Liver (tissue), 9 donors: ENCODE data around the gene SLC17A9. TPM values are rescaled to one million over a fixed set of nuclear protein-coding genes. Genes with fewer than 3 reads are reported as not detected.

Source experiments
- DNase-seq: peaks from one replicate; pipeline ENCODE4 v3.0.0-alpha.2; 2017; ENCODE audit warnings: low spot score
- H3K27ac ChIP-seq, 2 donors: one replicate each; pipeline ENCODE4 v1.7.0; 2013; ENCODE audit warnings: inconsistent platforms in 2 of 2, low read length in 2 of 2, control low read depth in 1 of 2, low read depth in 1 of 2, mild to moderate bottlenecking in 1 of 2
- H3K27me3 ChIP-seq, 4 donors: one replicate each; pipeline versions ENCODE4 v1.6.1 to v1.7.0; 2013; ENCODE audit warnings: low read length in 3 of 4, inconsistent platforms in 1 of 4, mild to moderate bottlenecking in 1 of 4, moderate library complexity in 1 of 4; ENCODE audit not compliant: control insufficient read depth in 4 of 4, insufficient read depth in 4 of 4
- H3K36me3 ChIP-seq, 4 donors: one replicate each; pipeline versions ENCODE4 v1.6.1 to v1.7.0; 2013; ENCODE audit warnings: low read length in 3 of 4, mild to moderate bottlenecking in 3 of 4, low read depth in 1 of 4, moderate library complexity in 1 of 4; ENCODE audit not compliant: control insufficient read depth in 4 of 4, insufficient read depth in 3 of 4
- H3K4me1 ChIP-seq, 4 donors: one replicate each; pipeline versions ENCODE4 v1.6.1 to v1.7.0; 2013; ENCODE audit warnings: low read length in 3 of 4, mild to moderate bottlenecking in 3 of 4, moderate library complexity in 1 of 4; ENCODE audit not compliant: control insufficient read depth in 4 of 4, insufficient read depth in 4 of 4
- H3K4me3 ChIP-seq, 3 donors: one replicate each; pipeline versions ENCODE4 v1.6.1 to v1.7.0; 2013; ENCODE audit warnings: low read length in 3 of 3, control low read depth in 1 of 3, low read depth in 1 of 3, mild to moderate bottlenecking in 1 of 3
- H3K9ac ChIP-seq, 2 donors: one replicate each; pipeline ENCODE4 v1.7.0; 2013; ENCODE audit warnings: low read length in 2 of 2, mild to moderate bottlenecking in 2 of 2, moderate library complexity in 2 of 2, control low read depth in 1 of 2, low read depth in 1 of 2
- H3K9me3 ChIP-seq, 4 donors: one replicate each; pipeline versions ENCODE4 v1.6.1 to v1.7.0; 2013; ENCODE audit warnings: low read length in 3 of 4; ENCODE audit not compliant: control insufficient read depth in 4 of 4
- EGR1 ChIP-seq, 2 donors: IDR thresholded peaks; 2 replicates each; pipeline ENCODE4 v1.6.1; 2016 to 2018; ENCODE audit warnings: antibody characterized with exemption in 2 of 2, low read depth in 2 of 2
- FOXA1 ChIP-seq: IDR thresholded peaks from 2 replicates; pipeline ENCODE4 v1.6.1; 2016; ENCODE audit warnings: antibody characterized with exemption
- FOXA2 ChIP-seq: IDR thresholded peaks from 2 replicates; pipeline ENCODE4 v1.6.1; 2016; ENCODE audit warnings: antibody characterized with exemption
- HNF4A ChIP-seq, 2 donors: conservative IDR thresholded peaks; 2 replicates each; pipeline ENCODE4 v1.6.1; 2016; ENCODE audit warnings: antibody characterized with exemption in 2 of 2, mild to moderate bottlenecking in 2 of 2
- HNF4G ChIP-seq: IDR thresholded peaks from 2 replicates; pipeline ENCODE4 v1.6.1; 2016; ENCODE audit warnings: antibody characterized with exemption
- JUND ChIP-seq, 2 donors: IDR thresholded peaks; 2 replicates each; pipeline ENCODE4 v1.6.1; 2016; ENCODE audit warnings: antibody characterized with exemption in 2 of 2
- NR2F2 ChIP-seq: IDR thresholded peaks from 2 replicates; pipeline ENCODE4 v1.6.1; 2016; ENCODE audit warnings: antibody characterized with exemption
- RAD21 ChIP-seq, 2 donors: IDR thresholded peaks; 2 replicates each; pipeline ENCODE4 v1.6.1; 2016; ENCODE audit warnings: antibody characterized with exemption in 2 of 2, mild to moderate bottlenecking in 2 of 2
- RXRA ChIP-seq, 2 donors: IDR thresholded peaks; 2 replicates each; pipeline ENCODE4 v1.6.1; 2017 to 2018; ENCODE audit warnings: antibody characterized with exemption in 2 of 2, mild to moderate bottlenecking in 1 of 2
- SP1 ChIP-seq: IDR thresholded peaks from 2 replicates; pipeline ENCODE4 v1.6.1; 2018; ENCODE audit warnings: antibody characterized with exemption, mild to moderate bottlenecking
- TAF1 ChIP-seq: conservative IDR thresholded peaks from 2 replicates; pipeline ENCODE4 v1.6.1; 2016; ENCODE audit warnings: antibody characterized with exemption, mild to moderate bottlenecking
- WGBS: extraction: QIAGEN DNeasy Blood & Tissue Kit; methylation state at CpG from one replicate; pipeline ENCODE4 v1.1.7; 2013; 5-methylcytosine and 5-hydroxymethylcytosine counted together
- polyA plus RNA-seq, 2 donors: library from polyadenylated mRNA; stranded (reverse) in 1 of 2; unstranded in 1 of 2; fragments of 200-250 nt in 1 of 2; fragments of >200 nt in 1 of 2; fragmentation: Nextera tagmentation in 1 of 2; extraction: Ambion mirVana in 1 of 2; gene quantifications; one replicate each; pipeline versions ENCODE4 v1.2.1 to v1.2.3, GENCODE V29; 2013 to 2015
- total RNA-seq, 2 donors: library from RNA; depleted of rRNA; stranded (reverse); fragments of >200 nt; gene quantifications; one replicate each; pipeline ENCODE4 v1.2.3, GENCODE V29; 2014
- TF ChIP-seq, protein P1 (sequence below): fragments of 150-350 bp; IDR thresholded peaks from 2 replicates; pipeline ENCODE4 v1.5.1; 2017; ENCODE audit warnings: improper control_type of control experiment, low read depth, low read length; ENCODE audit not compliant: missing input control
- TF ChIP-seq, protein P2 (sequence below): IDR thresholded peaks from 2 replicates; pipeline ENCODE4 v1.6.1; 2016; ENCODE audit warnings: antibody characterized with exemption
- TF ChIP-seq, protein P3 (sequence below): IDR thresholded peaks from 2 replicates; pipeline ENCODE4 v1.6.1; 2016; ENCODE audit warnings: antibody characterized with exemption, mild to moderate bottlenecking
- TF ChIP-seq, protein P4 (sequence below): IDR thresholded peaks from 2 replicates; pipeline ENCODE4 v1.6.1; 2016; ENCODE audit warnings: antibody characterized with exemption
- donor health status: healthy.
- donor health status: healthy.
- donor health status: healthy.
- donor health status: healthy.
- donor health status: healthy.

The SLC17A9 gene
- total and polyA plus RNA-seq, 4 donors = 16.0 to 138 (median 64.6) TPM

DNA sequence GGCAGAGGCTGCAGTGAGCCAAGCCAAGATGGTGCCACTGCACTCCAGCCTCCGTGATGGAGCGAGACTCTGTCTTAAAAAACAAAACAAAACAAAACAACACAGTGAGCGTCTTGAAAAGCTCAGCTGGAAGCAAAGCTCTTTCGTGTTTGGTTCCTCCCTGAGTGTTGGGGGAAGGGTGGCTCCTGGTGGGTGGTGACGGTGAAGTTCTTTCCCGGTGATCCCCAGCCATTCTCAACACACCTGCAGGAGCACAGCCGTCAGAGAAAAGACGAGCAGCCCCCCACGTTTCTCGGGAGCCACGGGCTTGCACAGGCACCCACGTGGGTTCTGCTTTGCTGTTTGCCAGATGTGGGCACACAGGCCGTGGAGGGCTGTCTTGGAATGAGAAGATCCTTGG is 51.0 kb downstream of the SLC17A9 start:
- no peak for DNase-seq
- TF ChIP-seq, protein P1, sequence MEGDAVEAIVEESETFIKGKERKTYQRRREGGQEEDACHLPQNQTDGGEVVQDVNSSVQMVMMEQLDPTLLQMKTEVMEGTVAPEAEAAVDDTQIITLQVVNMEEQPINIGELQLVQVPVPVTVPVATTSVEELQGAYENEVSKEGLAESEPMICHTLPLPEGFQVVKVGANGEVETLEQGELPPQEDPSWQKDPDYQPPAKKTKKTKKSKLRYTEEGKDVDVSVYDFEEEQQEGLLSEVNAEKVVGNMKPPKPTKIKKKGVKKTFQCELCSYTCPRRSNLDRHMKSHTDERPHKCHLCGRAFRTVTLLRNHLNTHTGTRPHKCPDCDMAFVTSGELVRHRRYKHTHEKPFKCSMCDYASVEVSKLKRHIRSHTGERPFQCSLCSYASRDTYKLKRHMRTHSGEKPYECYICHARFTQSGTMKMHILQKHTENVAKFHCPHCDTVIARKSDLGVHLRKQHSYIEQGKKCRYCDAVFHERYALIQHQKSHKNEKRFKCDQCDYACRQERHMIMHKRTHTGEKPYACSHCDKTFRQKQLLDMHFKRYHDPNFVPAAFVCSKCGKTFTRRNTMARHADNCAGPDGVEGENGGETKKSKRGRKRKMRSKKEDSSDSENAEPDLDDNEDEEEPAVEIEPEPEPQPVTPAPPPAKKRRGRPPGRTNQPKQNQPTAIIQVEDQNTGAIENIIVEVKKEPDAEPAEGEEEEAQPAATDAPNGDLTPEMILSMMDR = no peak
- peaks cover 5 to 28% (median 22%) of the 10 kb centered on the region in 4 donors for H3K27me3 ChIP-seq
- 13% methylated on average over 13 of the region's 13 CpGs for WGBS
- no peak overlapping the region for H3K9ac ChIP-seq
- no peak overlapping the region for H3K27ac ChIP-seq
- H3K4me1 ChIP-seq = peaks cover 0 to 14% (median 7%) of the 10 kb centered on the region in 4 donors
- no peaks in the 10 kb centered on the region for H3K36me3 ChIP-seq
- no peaks in the 10 kb centered on the region for H3K9me3 ChIP-seq
- H3K4me3 ChIP-seq = no peak overlapping the region

DNA sequence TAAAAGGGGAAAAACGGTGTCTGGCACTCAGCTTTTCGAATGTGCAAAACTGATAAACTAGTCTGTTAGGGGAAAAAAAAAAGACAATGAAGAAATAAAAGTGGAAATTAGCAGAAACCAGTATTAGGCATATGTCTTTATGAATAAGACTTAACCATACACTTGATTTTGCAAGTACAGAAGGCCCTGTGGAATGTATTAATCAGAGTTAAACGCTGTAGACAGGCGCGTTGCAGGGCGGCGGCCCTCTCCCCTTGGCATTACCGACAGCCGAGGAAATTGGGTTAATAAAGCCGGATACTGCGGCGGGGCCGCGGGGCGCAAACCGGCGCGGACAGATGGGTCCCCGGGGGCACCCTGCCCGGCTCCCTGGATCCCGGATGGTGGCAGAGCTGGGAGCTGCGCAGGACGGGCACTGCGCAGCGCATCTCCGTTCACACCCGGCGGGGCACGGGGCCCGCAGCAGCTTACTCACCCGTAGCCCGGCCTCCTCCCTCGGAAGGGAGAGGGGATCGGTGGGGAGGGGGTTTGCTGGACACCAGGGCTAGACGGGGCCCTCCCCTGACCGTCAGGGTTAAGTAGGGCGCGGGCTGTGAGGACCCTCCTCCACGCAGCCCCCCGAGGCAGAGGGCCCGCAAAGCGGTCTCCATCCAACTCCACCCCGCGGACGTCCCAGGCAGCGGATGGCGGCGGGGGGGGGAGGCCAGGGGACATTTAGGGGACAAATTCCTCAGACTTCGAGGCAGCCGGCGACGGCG is 52.3 kb downstream of the SLC17A9 start:
- no peaks in the 10 kb centered on the region for H3K9me3 ChIP-seq
- no peak overlapping the region for H3K4me3 ChIP-seq
- TF ChIP-seq FOXA1 (no peak), NR2F2 (no peak), TAF1 (no peak), EGR1 (IDR thresholded peaks at IDR 0.05; ENCODE audit: low read depth in 2 of 2) (no peak), RAD21 (IDR thresholded peaks at IDR 0.05) (no peak), HNF4G (no peak), RXRA (IDR thresholded peaks at IDR 0.05) (no peak), JUND (IDR thresholded peaks at IDR 0.05) (no peak), FOXA2 (no peak), SP1 (no peak), HNF4A (conservative IDR thresholded peaks at IDR 0.05) (no peak)
- TF ChIP-seq, protein P2, sequence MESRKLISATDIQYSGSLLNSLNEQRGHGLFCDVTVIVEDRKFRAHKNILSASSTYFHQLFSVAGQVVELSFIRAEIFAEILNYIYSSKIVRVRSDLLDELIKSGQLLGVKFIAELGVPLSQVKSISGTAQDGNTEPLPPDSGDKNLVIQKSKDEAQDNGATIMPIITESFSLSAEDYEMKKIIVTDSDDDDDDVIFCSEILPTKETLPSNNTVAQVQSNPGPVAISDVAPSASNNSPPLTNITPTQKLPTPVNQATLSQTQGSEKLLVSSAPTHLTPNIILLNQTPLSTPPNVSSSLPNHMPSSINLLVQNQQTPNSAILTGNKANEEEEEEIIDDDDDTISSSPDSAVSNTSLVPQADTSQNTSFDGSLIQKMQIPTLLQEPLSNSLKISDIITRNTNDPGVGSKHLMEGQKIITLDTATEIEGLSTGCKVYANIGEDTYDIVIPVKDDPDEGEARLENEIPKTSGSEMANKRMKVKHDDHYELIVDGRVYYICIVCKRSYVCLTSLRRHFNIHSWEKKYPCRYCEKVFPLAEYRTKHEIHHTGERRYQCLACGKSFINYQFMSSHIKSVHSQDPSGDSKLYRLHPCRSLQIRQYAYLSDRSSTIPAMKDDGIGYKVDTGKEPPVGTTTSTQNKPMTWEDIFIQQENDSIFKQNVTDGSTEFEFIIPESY = no peak
- TF ChIP-seq, protein P3, sequence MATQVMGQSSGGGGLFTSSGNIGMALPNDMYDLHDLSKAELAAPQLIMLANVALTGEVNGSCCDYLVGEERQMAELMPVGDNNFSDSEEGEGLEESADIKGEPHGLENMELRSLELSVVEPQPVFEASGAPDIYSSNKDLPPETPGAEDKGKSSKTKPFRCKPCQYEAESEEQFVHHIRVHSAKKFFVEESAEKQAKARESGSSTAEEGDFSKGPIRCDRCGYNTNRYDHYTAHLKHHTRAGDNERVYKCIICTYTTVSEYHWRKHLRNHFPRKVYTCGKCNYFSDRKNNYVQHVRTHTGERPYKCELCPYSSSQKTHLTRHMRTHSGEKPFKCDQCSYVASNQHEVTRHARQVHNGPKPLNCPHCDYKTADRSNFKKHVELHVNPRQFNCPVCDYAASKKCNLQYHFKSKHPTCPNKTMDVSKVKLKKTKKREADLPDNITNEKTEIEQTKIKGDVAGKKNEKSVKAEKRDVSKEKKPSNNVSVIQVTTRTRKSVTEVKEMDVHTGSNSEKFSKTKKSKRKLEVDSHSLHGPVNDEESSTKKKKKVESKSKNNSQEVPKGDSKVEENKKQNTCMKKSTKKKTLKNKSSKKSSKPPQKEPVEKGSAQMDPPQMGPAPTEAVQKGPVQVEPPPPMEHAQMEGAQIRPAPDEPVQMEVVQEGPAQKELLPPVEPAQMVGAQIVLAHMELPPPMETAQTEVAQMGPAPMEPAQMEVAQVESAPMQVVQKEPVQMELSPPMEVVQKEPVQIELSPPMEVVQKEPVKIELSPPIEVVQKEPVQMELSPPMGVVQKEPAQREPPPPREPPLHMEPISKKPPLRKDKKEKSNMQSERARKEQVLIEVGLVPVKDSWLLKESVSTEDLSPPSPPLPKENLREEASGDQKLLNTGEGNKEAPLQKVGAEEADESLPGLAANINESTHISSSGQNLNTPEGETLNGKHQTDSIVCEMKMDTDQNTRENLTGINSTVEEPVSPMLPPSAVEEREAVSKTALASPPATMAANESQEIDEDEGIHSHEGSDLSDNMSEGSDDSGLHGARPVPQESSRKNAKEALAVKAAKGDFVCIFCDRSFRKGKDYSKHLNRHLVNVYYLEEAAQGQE = no peak
- TF ChIP-seq, protein P4, sequence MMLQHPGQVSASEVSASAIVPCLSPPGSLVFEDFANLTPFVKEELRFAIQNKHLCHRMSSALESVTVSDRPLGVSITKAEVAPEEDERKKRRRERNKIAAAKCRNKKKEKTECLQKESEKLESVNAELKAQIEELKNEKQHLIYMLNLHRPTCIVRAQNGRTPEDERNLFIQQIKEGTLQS = no peak
- TF ChIP-seq, protein P1 = no peak
- H3K27ac ChIP-seq = no peak overlapping the region
- 11% methylated on average over 53 of the region's 53 CpGs for WGBS
- H3K4me1 ChIP-seq = peaks cover 5 to 26% (median 12%) of the 10 kb centered on the region in 4 donors
- peaks cover 5 to 28% (median 23%) of the 10 kb centered on the region in 4 donors for H3K27me3 ChIP-seq
- DNase-seq = no peak
- H3K36me3 ChIP-seq = no peaks in the 10 kb centered on the region
- H3K9ac ChIP-seq = no peak overlapping the region
